ENCODE measurements around the gene VMP1. TPM values are rescaled to one million over a fixed set of nuclear protein-coding genes. Genes with fewer than 3 reads are reported as not detected.
A peak's percentile ranks its signal among the peaks of the same experiment; 100 is the strongest.
"Not testable (repeated sequence)": the region's sequence is repeated elsewhere in the genome, so short reads cannot be mapped to it uniquely, and the experiment has no call there.

Gene VMP1
- polyA plus RNA-seq, 2 of the 4 experiments (the other 2 are of a cell fraction) = 395 to 726 TPM

GRCh38 chr17:59754552-59754951 lies 47.1 kb downstream of the VMP1 start (continued):
- TF ChIP-seq CHD2 (IDR thresholded peaks at IDR 0.05; ENCODE audit: low read length, partially characterized antibody) (no peak), EP300 (IDR thresholded peaks at IDR 0.05) (peak; percentile 99 to 100), HOXB13 (CRISPR knock-in tag; IDR thresholded peaks at IDR 0.05; ENCODE audit: low read depth) (peak; percentile 76), CTCF (IDR thresholded peaks at IDR 0.05) (no peak), HES2 (IDR thresholded peaks at IDR 0.05) (peak; percentile 35; the same call in 1 of the 2 replicates), USF2 (IDR thresholded peaks at IDR 0.05) (no peak), NFE2L2 (conservative IDR thresholded peaks at IDR 0.05; ENCODE audit: low read length) (peak; percentile 14; the same call in 1 of the 2 replicates), HMGXB4 (CRISPR knock-in tag; IDR thresholded peaks at IDR 0.05; ENCODE audit: borderline replicate concordance) (no peak), MYC (IDR thresholded peaks at IDR 0.05; ENCODE audit: borderline replicate concordance, low read length) (no peak), E2F6 (IDR thresholded peaks at IDR 0.05; ENCODE audit: borderline replicate concordance, low read depth) (no peak), PHF8 (IDR thresholded peaks at IDR 0.05; ENCODE audit: borderline replicate concordance, low read depth) (no peak), TFCP2L1 (CRISPR knock-in tag; IDR thresholded peaks at IDR 0.05) (peak; percentile 47), HEYL (CRISPR knock-in tag; IDR thresholded peaks at IDR 0.05) (peak; percentile 81), MAZ (IDR thresholded peaks at IDR 0.05; ENCODE audit: borderline replicate concordance, low read depth, low read length) (no peak)

- WGBS (ENCODE audit: missing lambda C conversion rate) = 3% methylated on average over 12 of the region's 12 CpGs
- ATAC-seq = peak in 1 of 2 experiments; percentile 0; a peak in 2 of 6 replicates
- not testable (repeated sequence) for H3K4me3 ChIP-seq; FAIRE-seq; TF ChIP-seq FOSL2 (IDR thresholded peaks at IDR 0.05)
- H3K9me3 ChIP-seq = peaks cover 15% of the 10 kb centered on the region
- H3K4me2 ChIP-seq = peak overlapping the region; percentile 49
- CTCF ChIA-PET = interaction anchor here (0.6 to 11.9 kb wide), 11 partner anchors 9 to 88 kb away, joined by 3 to 244 read pairs (median 6); partner anchors contain the start of gene PTRH2
- peaks cover 79% of the 10 kb centered on the region for H3K4me1 ChIP-seq
- POLR2A ChIA-PET = interaction anchor here (1.0 to 9.7 kb wide), 10 partner anchors 8 to 138 kb away, joined by 3 to 531 read pairs (median 12); partner anchors contain the start of genes PTRH2, RPS6KB1, TUBD1 and VMP1
- H3K27ac ChIP-seq = peak overlapping the region; percentile 95
- peak in 1 of 2 experiments; percentile 69 for DNase-seq (ENCODE audit: low read depth in 1 of 2, low spot score in 1 of 2)
- peak; percentile 87 for TF ChIP-seq FOSB (CRISPR knock-in tag; IDR thresholded peaks at IDR 0.05)
- peak; percentile 97 for TF ChIP-seq ATOH8 (CRISPR knock-in tag; IDR thresholded peaks at IDR 0.05; ENCODE audit: low read depth)
- peak; percentile 92 for TF ChIP-seq ZSCAN20 (CRISPR knock-in tag; IDR thresholded peaks at IDR 0.05)
- peak; percentile 98 for TF ChIP-seq EHF (CRISPR knock-in tag; IDR thresholded peaks at IDR 0.05)
- peak; percentile 92 for TF ChIP-seq HOXB5 (CRISPR knock-in tag; IDR thresholded peaks at IDR 0.05)
- peak; percentile 41; the same call in 1 of the 2 replicates for TF ChIP-seq TFCP2L1 (CRISPR knock-in tag; IDR thresholded peaks at IDR 0.05)
- peak; percentile 97 for TF ChIP-seq ZNF302 (CRISPR knock-in tag; IDR thresholded peaks at IDR 0.05)
- peak; percentile 59 for TF ChIP-seq FOXS1 (CRISPR knock-in tag; IDR thresholded peaks at IDR 0.05)
- TF ChIP-seq CEBPB (IDR thresholded peaks at IDR 0.05) = peak in 1 of 2 experiments; percentile 53; a peak in 2 of 4 replicates
- 0 out of 2 replicates have a peak, but pooled peaks have one; percentile 57 for TF ChIP-seq NPAS2 (CRISPR knock-in tag; IDR thresholded peaks at IDR 0.05; ENCODE audit: borderline replicate concordance)
- peak; percentile 86; the same call in 1 of the 2 replicates for TF ChIP-seq HOXA7 (CRISPR knock-in tag; IDR thresholded peaks at IDR 0.05)
- TF ChIP-seq FOSL2 (CRISPR knock-in tag; IDR thresholded peaks at IDR 0.05) = peak; percentile 3
- peak; percentile 92 for TF ChIP-seq HMGXB4 (CRISPR knock-in tag; IDR thresholded peaks at IDR 0.05; ENCODE audit: borderline replicate concordance)
- TF ChIP-seq TP53 (CRISPR knock-in tag; IDR thresholded peaks at IDR 0.05) = peak; percentile 95
- peak; percentile 78; the same call in 1 of the 2 replicates for TF ChIP-seq RARB (CRISPR knock-in tag; IDR thresholded peaks at IDR 0.05)
- peak; percentile 97 for TF ChIP-seq HOXB13 (CRISPR knock-in tag; IDR thresholded peaks at IDR 0.05; ENCODE audit: low read depth)
- peak; percentile 98 for TF ChIP-seq HEYL (CRISPR knock-in tag; IDR thresholded peaks at IDR 0.05)
Observed at GRCh38 chr17:59755069-59755468, 47.6 kb downstream of the VMP1 start.
